Fibroblast of pulmonary artery (primary cell): ENCODE results near the gene KIF7.
A peak's percentile ranks its signal among the peaks of the same experiment; 100 is the strongest.

Experiments
- DNase-seq: peaks from one replicate; pipeline ENCODE4 v3.0.0-alpha.2; 2010; ENCODE audit warnings: low read depth
- H3K4me3 ChIP-seq: replicated peaks from 2 replicates; pipeline ENCODE4 v1.5.1; 2011; ENCODE audit warnings: low read depth, mild to moderate bottlenecking, control low read depth, low read length, moderate library complexity
- TF ChIP-seq, protein P1 (sequence below): IDR thresholded peaks from 2 replicates; pipeline ENCODE4 v1.5.1; 2011; ENCODE audit warnings: mild to moderate bottlenecking, control low read depth, low read length, inconsistent platforms; ENCODE audit errors: missing control alignments

Gene KIF7

GRCh38 chr15:89677381-89677780 is 22.1 kb upstream of the KIF7 start:
- no peak for DNase-seq
- H3K4me3 ChIP-seq, result no peak overlapping the region
- TF ChIP-seq, protein P1, sequence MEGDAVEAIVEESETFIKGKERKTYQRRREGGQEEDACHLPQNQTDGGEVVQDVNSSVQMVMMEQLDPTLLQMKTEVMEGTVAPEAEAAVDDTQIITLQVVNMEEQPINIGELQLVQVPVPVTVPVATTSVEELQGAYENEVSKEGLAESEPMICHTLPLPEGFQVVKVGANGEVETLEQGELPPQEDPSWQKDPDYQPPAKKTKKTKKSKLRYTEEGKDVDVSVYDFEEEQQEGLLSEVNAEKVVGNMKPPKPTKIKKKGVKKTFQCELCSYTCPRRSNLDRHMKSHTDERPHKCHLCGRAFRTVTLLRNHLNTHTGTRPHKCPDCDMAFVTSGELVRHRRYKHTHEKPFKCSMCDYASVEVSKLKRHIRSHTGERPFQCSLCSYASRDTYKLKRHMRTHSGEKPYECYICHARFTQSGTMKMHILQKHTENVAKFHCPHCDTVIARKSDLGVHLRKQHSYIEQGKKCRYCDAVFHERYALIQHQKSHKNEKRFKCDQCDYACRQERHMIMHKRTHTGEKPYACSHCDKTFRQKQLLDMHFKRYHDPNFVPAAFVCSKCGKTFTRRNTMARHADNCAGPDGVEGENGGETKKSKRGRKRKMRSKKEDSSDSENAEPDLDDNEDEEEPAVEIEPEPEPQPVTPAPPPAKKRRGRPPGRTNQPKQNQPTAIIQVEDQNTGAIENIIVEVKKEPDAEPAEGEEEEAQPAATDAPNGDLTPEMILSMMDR, result no peak

- no peak for DNase-seq
- TF ChIP-seq, protein P1, result no peak
- no peak overlapping the region for H3K4me3 ChIP-seq
These were observed 20.3 kb upstream of the KIF7 start for GRCh38 chr15:89675606-89676005.

DNA sequence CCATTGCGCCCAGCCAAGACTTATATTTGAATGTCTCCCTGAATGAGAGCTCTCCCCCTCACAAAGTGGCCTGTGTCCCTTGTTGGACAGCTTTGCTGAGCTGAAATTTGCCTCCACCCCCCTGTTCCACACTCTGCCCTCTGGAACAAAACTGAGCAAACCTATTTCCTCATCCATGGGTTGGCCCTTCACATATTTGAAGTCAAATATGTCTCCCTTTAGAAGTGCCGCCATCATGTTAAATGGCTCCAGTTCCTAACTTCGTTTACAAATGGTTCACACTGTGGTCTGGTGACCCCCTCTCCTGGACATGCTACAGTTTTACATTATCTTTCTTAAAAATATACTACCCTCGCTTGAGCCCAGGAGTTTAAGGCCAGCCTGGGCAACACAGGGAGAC is 19.3 kb upstream of the KIF7 start:
- no peak for DNase-seq
- TF ChIP-seq, protein P1, result no peak

GRCh38 chr15:89673165-89673512 is 17.9 kb upstream of the KIF7 start:
- DNase-seq, result peak; percentile 31
- TF ChIP-seq, protein P1, result peak; percentile 43
- no peak overlapping the region for H3K4me3 ChIP-seq

More for the DNA sequence above, 19.3 kb upstream of the KIF7 start:
- no peak overlapping the region for H3K4me3 ChIP-seq

- TF ChIP-seq, protein P1, result no peak
- DNase-seq, result peak; percentile 60
- no peak overlapping the region for H3K4me3 ChIP-seq
These were observed 17.2 kb upstream of the KIF7 start for GRCh38 chr15:89672221-89673164.

DNA sequence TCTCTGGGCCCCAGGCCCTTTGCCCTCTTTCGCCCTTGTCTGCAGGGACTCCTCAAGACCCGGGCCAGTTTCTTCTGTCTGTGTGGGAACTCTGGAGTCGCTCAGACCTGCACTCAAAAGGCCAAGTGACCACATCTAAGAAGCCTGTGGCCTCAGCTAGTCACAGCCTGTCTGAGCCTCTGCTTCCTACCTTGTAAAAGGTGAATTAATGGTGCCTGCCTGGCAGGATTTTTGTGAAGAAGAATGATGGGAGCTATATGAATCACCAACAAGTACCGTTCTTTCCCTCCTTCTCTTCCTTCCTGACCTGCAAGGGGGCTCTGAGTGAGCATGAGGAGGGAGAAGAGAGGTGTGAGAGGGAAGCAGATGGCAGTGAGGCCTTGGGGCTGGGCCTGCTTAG is 16.4 kb upstream of the KIF7 start:
- H3K4me3 ChIP-seq, result no peak overlapping the region
- TF ChIP-seq, protein P1, result no peak
- DNase-seq, result no peak

GRCh38 chr15:89670971-89671560 is 15.8 kb upstream of the KIF7 start:
- TF ChIP-seq, protein P1, result no peak
- DNase-seq, result no peak
- no peak overlapping the region for H3K4me3 ChIP-seq
